Stimulated activated CD8-positive, alpha-beta memory T cell treated with anti-CD3 and anti-CD28 coated beads, Interleukin-7, amount 100 ng/mL, for 24 hours (primary cell): ENCODE results near the gene SIK3.

Experiments
- DNase-seq: peaks from one replicate; pipeline ENCODE4 v3.0.0-alpha.2; 2020; ENCODE audit warnings: low read depth

The SIK3 gene

GRCh38 chr11:117005758-117006157 lies 92.5 kb downstream of the SIK3 start:
- DNase-seq, result no peak

GRCh38 chr11:117002639-117003299 lies 95.5 kb downstream of the SIK3 start:
- DNase-seq, result no peak

- DNase-seq, result no peak
Measured at GRCh38 chr11:117000014-117000737, 98.1 kb downstream of the SIK3 start.

- no peak for DNase-seq
Measured at GRCh38 chr11:116997071-116997470, 101.2 kb downstream of the SIK3 start.

GRCh38 chr11:116994195-116994594 lies 104.0 kb downstream of the SIK3 start:
- DNase-seq, result no peak

- no peak for DNase-seq
Measured at GRCh38 chr11:116993599-116993998, 104.6 kb downstream of the SIK3 start.

GRCh38 chr11:116991491-116991890 lies 106.7 kb downstream of the SIK3 start:
- no peak for DNase-seq

- no peak for DNase-seq
Measured at GRCh38 chr11:116990811-116991210, 107.4 kb downstream of the SIK3 start.

- no peak for DNase-seq
Measured at GRCh38 chr11:116990061-116990473, 108.2 kb downstream of the SIK3 start.

- no peak for DNase-seq
Measured at GRCh38 chr11:116989184-116989583, 109.0 kb downstream of the SIK3 start.

- no peak for DNase-seq
Measured at GRCh38 chr11:116986521-116987105, 111.6 kb downstream of the SIK3 start.

- no peak for DNase-seq
Measured at GRCh38 chr11:116984589-116984988, 113.6 kb downstream of the SIK3 start.

GRCh38 chr11:116984186-116984585 lies 114.0 kb downstream of the SIK3 start:
- DNase-seq, result no peak

- DNase-seq, result no peak
Measured at GRCh38 chr11:116981266-116981885, 116.9 kb downstream of the SIK3 start.

GRCh38 chr11:116980136-116980793 lies 118.0 kb downstream of the SIK3 start:
- no peak for DNase-seq

- DNase-seq, result no peak
Measured at GRCh38 chr11:116976941-116977570, 121.2 kb downstream of the SIK3 start.

- DNase-seq, result no peak
Measured at GRCh38 chr11:116975661-116976060, 122.6 kb downstream of the SIK3 start.

- DNase-seq, result no peak
Measured at GRCh38 chr11:116973270-116973669, 125.0 kb downstream of the SIK3 start.

- no peak for DNase-seq
Measured at GRCh38 chr11:116972691-116973090, 125.5 kb downstream of the SIK3 start.

GRCh38 chr11:116970485-116971292 lies 127.5 kb downstream of the SIK3 start:
- DNase-seq, result no peak

GRCh38 chr11:116969694-116970093 lies 128.5 kb downstream of the SIK3 start:
- no peak for DNase-seq
